Body of pancreas (tissue), 4 donors: Measurements from ENCODE around the gene CCDC70.

Experiments
- CTCF ChIP-seq, 7 experiments: fragments of 450-650 bp in 4 of 7; fragments of 200-600 bp in 3 of 7; sonication (generic) in 3 of 7; IDR thresholded peaks; one replicate each; pipeline ENCODE4 v1.5.1; 2016 to 2019; ENCODE audit warnings: antibody characterized with exemption in 7 of 7
- POLR2A ChIP-seq, 3 donors: fragments of 450-650 bp; IDR thresholded peaks; one replicate each; pipeline ENCODE4 v1.6.1; 2016; ENCODE audit warnings: antibody characterized with exemption in 3 of 3, mild to moderate bottlenecking in 2 of 3

- TF ChIP-seq CTCF (IDR thresholded peaks at IDR 0.05) (no peak), POLR2A (IDR thresholded peaks at IDR 0.05) (no peak)
Measured at GRCh38 chr13:51846756-51847155, 15.0 kb upstream of the CCDC70 start.
